ENCODE results near the gene CGB3.
"Not testable (repeated sequence)": the region's sequence is repeated elsewhere in the genome, so short reads cannot be mapped to it uniquely, and the experiment has no call there.

The CGB3 gene

DNA sequence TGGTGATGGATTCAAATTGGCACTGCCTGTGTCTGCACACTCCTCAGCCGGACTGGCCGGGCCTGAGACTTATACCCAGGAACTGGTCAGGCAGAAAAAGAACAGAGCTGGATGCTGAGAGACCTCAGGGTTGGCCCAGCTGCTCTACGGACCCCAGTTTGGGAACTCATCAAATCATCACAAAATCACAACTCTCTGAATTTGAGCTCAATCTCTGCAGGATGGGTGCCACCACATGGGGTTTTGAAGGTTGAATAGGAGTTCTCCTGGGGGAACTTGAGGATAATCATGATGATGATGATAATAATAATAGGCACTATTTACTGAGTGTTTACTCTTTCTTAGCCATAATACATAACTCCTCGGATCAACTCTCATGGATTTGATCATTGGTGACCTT lies 18.5 kb upstream of the CGB3 start:
- not testable (repeated sequence) for H3K23ac ChIP-seq (ENCODE audit: low read length in 2 of 2); H3K4me3 ChIP-seq (ENCODE audit: insufficient read depth in 1 of 2, low read depth in 1 of 2, low read length in 2 of 2); H2AK5ac ChIP-seq (ENCODE audit: low read length, severe bottlenecking); H2AFZ ChIP-seq (ENCODE audit: low read depth, low read length); H3K9me3 ChIP-seq (ENCODE audit: control insufficient read depth, low read length); H2BK12ac ChIP-seq (ENCODE audit: low read length in 2 of 2); H3K27ac ChIP-seq (ENCODE audit: low read length, poor library complexity, severe bottlenecking); H3K79me1 ChIP-seq (replicated peaks; ENCODE audit: low read length, poor library complexity, severe bottlenecking); H2BK5ac ChIP-seq (ENCODE audit: low read depth, low read length, poor library complexity, severe bottlenecking); H2BK120ac ChIP-seq (ENCODE audit: low read depth, low read length); H2BK15ac ChIP-seq (ENCODE audit: low read depth, poor library complexity, severe bottlenecking); H3K36me3 ChIP-seq (ENCODE audit: control insufficient read depth in 1 of 2, insufficient read depth in 2 of 2, low read depth in 1 of 2, low read length in 2 of 2); H3K18ac ChIP-seq (ENCODE audit: low read depth in 1 of 2, low read length in 2 of 2); H3K9ac ChIP-seq (ENCODE audit: low read length); H3K4ac ChIP-seq (ENCODE audit: low read depth in 1 of 2, low read length in 2 of 2); DNase-seq; H4K8ac ChIP-seq (ENCODE audit: low read length); H3K27me3 ChIP-seq (ENCODE audit: control insufficient read depth in 1 of 2, insufficient read depth in 1 of 2, low read length in 2 of 2); H4K91ac ChIP-seq (ENCODE audit: low read length); H3K4me2 ChIP-seq (ENCODE audit: low read length, poor library complexity, severe bottlenecking); H3K14ac ChIP-seq (ENCODE audit: low read length in 2 of 2)
- WGBS: 88% methylated on average over 1 of the region's 4 CpGs
- peaks cover 11% of the 10 kb centered on the region for H3K4me1 ChIP-seq (ENCODE audit: control insufficient read depth, insufficient read depth, low read depth, low read length)

DNA sequence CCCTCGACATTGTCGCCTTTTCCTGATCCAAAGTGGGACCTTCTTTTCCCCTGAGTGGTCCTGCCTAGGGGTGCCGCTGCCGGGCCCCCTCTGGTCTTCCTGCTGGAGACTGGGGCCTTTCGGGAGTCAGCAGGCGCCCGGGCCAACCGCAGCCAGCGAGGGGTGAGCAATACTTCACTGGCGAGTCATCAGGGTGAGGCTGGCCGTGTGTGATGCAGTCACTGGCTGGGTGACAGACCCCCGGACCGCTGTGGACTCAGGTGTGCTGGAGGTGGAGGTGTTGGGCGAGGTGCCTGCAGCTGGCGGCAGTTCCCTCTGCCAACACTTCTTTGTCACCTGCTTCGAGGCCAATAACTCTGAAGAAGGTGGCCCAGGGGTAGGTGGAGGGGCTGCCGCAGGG lies 18.0 kb upstream of the CGB3 start:
- H3K79me1 ChIP-seq (replicated peaks; ENCODE audit: low read length, poor library complexity, severe bottlenecking): no peaks in the 10 kb centered on the region
- no peak overlapping the region for H2AK5ac ChIP-seq (ENCODE audit: low read length, severe bottlenecking)
- peak overlapping the region in 1 of 2 experiments; percentile 15 for H3K14ac ChIP-seq (ENCODE audit: low read length in 2 of 2)
- H3K4me1 ChIP-seq (ENCODE audit: control insufficient read depth, insufficient read depth, low read depth, low read length): peaks cover 11% of the 10 kb centered on the region
- peak overlapping the region; percentile 53 for H2AFZ ChIP-seq (ENCODE audit: low read depth, low read length)
- no peak overlapping the region for H2BK120ac ChIP-seq (ENCODE audit: low read depth, low read length)
- H3K23ac ChIP-seq (ENCODE audit: low read length in 2 of 2): peak overlapping the region in 1 of 2 experiments; percentile 24
- DNase-seq: no peak
- no peak overlapping the region for H3K4me2 ChIP-seq (ENCODE audit: low read length, poor library complexity, severe bottlenecking)
- no peak overlapping the region for H3K18ac ChIP-seq (ENCODE audit: low read depth in 1 of 2, low read length in 2 of 2)
- H3K9ac ChIP-seq (ENCODE audit: low read length): no peak overlapping the region
- H3K4me3 ChIP-seq (ENCODE audit: insufficient read depth in 1 of 2, low read depth in 1 of 2, low read length in 2 of 2): no peak overlapping the region
- H3K27me3 ChIP-seq (ENCODE audit: control insufficient read depth in 1 of 2, insufficient read depth in 1 of 2, low read length in 2 of 2): no peaks in the 10 kb centered on the region
- no peak overlapping the region for H2BK12ac ChIP-seq (ENCODE audit: low read length in 2 of 2)
- no peaks in the 10 kb centered on the region for H3K36me3 ChIP-seq (ENCODE audit: control insufficient read depth in 1 of 2, insufficient read depth in 2 of 2, low read depth in 1 of 2, low read length in 2 of 2)
- no peak overlapping the region for H4K91ac ChIP-seq (ENCODE audit: low read length)
- H2BK5ac ChIP-seq (ENCODE audit: low read depth, low read length, poor library complexity, severe bottlenecking): no peak overlapping the region
- H3K4ac ChIP-seq (ENCODE audit: low read depth in 1 of 2, low read length in 2 of 2): no peak overlapping the region
- no peak overlapping the region for H2BK15ac ChIP-seq (ENCODE audit: low read depth, poor library complexity, severe bottlenecking)
- H3K27ac ChIP-seq (ENCODE audit: low read length, poor library complexity, severe bottlenecking): no peak overlapping the region
- H3K9me3 ChIP-seq (ENCODE audit: control insufficient read depth, low read length): no peaks in the 10 kb centered on the region
- WGBS: 58% methylated on average over 15 of the region's 17 CpGs
- no peak overlapping the region for H4K8ac ChIP-seq (ENCODE audit: low read length)

DNA sequence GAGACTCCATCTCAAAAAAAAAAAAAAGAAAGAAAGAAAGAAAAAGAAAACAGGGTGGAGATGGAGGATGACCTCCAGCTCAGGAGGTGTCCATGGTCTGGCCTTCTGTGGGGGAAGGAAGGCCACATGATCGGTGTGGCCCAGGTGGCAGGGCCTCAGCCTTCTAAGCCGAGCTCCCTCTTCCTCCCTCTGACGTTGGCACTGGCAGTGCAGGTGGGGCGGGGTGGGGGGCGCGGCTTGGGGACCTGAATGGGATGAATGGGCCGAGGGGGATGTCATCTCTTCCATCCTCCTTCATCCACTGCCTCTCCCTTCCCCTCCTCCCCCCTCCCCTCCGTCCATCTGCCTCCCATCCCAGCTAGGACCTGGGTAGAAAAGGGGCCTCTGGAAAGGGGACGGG lies 15.6 kb upstream of the CGB3 start:
- 89% methylated on average over 1 of the region's 9 CpGs for WGBS
- H3K27ac ChIP-seq (ENCODE audit: low read length, poor library complexity, severe bottlenecking); H3K9ac ChIP-seq (ENCODE audit: low read length); H3K4me2 ChIP-seq (ENCODE audit: low read length, poor library complexity, severe bottlenecking); H2BK12ac ChIP-seq (ENCODE audit: low read length in 2 of 2); H2BK15ac ChIP-seq (ENCODE audit: low read depth, poor library complexity, severe bottlenecking); H3K27me3 ChIP-seq (ENCODE audit: control insufficient read depth in 1 of 2, insufficient read depth in 1 of 2, low read length in 2 of 2); H3K23ac ChIP-seq (ENCODE audit: low read length in 2 of 2); H3K9me3 ChIP-seq (ENCODE audit: control insufficient read depth, low read length); H4K8ac ChIP-seq (ENCODE audit: low read length); H3K4me3 ChIP-seq (ENCODE audit: insufficient read depth in 1 of 2, low read depth in 1 of 2, low read length in 2 of 2); H3K18ac ChIP-seq (ENCODE audit: low read depth in 1 of 2, low read length in 2 of 2); DNase-seq; H2BK120ac ChIP-seq (ENCODE audit: low read depth, low read length); H2BK5ac ChIP-seq (ENCODE audit: low read depth, low read length, poor library complexity, severe bottlenecking); H3K36me3 ChIP-seq (ENCODE audit: control insufficient read depth in 1 of 2, insufficient read depth in 2 of 2, low read depth in 1 of 2, low read length in 2 of 2); H3K14ac ChIP-seq (ENCODE audit: low read length in 2 of 2); H3K79me1 ChIP-seq (replicated peaks; ENCODE audit: low read length, poor library complexity, severe bottlenecking); H2AK5ac ChIP-seq (ENCODE audit: low read length, severe bottlenecking); H3K4ac ChIP-seq (ENCODE audit: low read depth in 1 of 2, low read length in 2 of 2); H4K91ac ChIP-seq (ENCODE audit: low read length): not testable (repeated sequence)
- Histone ChIP-seq H3K4me1 (ENCODE audit: control insufficient read depth, insufficient read depth, low read depth, low read length) (peaks cover 11% of the 10 kb centered on the region), H2AFZ (ENCODE audit: low read depth, low read length) (peak overlapping the region; percentile 27)

DNA sequence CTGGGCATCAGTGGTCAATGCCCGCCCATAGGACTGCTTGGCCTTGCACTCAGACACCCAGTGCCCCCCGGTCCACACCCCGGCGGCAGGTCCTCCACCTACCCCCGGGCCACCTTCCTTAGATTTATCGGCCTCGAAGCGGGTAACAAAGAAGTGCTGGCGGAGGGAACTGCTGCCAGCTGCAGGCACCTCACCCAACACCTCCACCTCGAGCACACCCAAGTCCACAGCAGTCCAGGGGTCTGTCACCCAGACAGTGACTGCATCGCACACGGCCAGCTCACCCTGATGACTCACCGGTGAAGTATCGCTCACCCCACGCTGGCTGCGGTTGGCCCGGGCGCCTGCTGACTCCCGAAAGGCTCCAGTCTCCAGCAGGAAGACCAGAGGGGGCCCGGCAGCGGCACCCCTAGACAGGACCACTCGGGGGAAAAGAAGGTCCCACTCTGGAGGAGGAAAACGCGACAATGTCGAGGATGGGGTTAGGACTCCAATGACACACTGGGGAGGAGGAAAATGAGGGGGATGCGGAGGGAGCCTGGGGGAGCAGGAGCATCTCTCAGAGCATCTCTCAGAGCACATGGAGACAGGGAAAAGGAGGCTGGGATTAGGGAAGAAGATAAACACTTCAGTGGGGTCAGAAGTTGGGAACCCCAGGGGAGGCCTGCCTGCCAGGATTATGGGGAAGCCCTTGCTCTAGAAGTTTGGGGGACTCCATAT lies 14.6 kb upstream of the CGB3 start:
- H3K4me3 ChIP-seq (ENCODE audit: insufficient read depth in 1 of 2, low read depth in 1 of 2, low read length in 2 of 2); H2BK15ac ChIP-seq (ENCODE audit: low read depth, poor library complexity, severe bottlenecking); H2AFZ ChIP-seq (ENCODE audit: low read depth, low read length); H2AK5ac ChIP-seq (ENCODE audit: low read length, severe bottlenecking); H2BK5ac ChIP-seq (ENCODE audit: low read depth, low read length, poor library complexity, severe bottlenecking); H3K27me3 ChIP-seq (ENCODE audit: control insufficient read depth in 1 of 2, insufficient read depth in 1 of 2, low read length in 2 of 2); H3K4ac ChIP-seq (ENCODE audit: low read depth in 1 of 2, low read length in 2 of 2); H2BK120ac ChIP-seq (ENCODE audit: low read depth, low read length); H3K79me1 ChIP-seq (replicated peaks; ENCODE audit: low read length, poor library complexity, severe bottlenecking); H2BK12ac ChIP-seq (ENCODE audit: low read length in 2 of 2); H3K27ac ChIP-seq (ENCODE audit: low read length, poor library complexity, severe bottlenecking); H3K36me3 ChIP-seq (ENCODE audit: control insufficient read depth in 1 of 2, insufficient read depth in 2 of 2, low read depth in 1 of 2, low read length in 2 of 2); H3K9ac ChIP-seq (ENCODE audit: low read length); H3K9me3 ChIP-seq (ENCODE audit: control insufficient read depth, low read length); H3K23ac ChIP-seq (ENCODE audit: low read length in 2 of 2); H4K8ac ChIP-seq (ENCODE audit: low read length); H4K91ac ChIP-seq (ENCODE audit: low read length); H3K4me2 ChIP-seq (ENCODE audit: low read length, poor library complexity, severe bottlenecking): not testable (repeated sequence)
- Histone ChIP-seq H3K4me1 (ENCODE audit: control insufficient read depth, insufficient read depth, low read depth, low read length) (peaks cover 11% of the 10 kb centered on the region), H3K18ac (ENCODE audit: low read depth in 1 of 2, low read length in 2 of 2) (peak overlapping the region in 1 of 2 experiments; percentile 34), H3K14ac (ENCODE audit: low read length in 2 of 2) (peak overlapping the region in 1 of 2 experiments; percentile 20)
- WGBS: 55% methylated on average over 26 of the region's 26 CpGs
- DNase-seq: peak; percentile 71
